Measurements from ENCODE around the gene EFCAB11. TPM values are rescaled to one million over a fixed set of nuclear protein-coding genes. Genes with fewer than 3 reads are reported as not detected.

The EFCAB11 gene
- total and polyA plus RNA-seq, 2 experiments from 2014 or later, result 7.7 to 24.6 TPM

DNA sequence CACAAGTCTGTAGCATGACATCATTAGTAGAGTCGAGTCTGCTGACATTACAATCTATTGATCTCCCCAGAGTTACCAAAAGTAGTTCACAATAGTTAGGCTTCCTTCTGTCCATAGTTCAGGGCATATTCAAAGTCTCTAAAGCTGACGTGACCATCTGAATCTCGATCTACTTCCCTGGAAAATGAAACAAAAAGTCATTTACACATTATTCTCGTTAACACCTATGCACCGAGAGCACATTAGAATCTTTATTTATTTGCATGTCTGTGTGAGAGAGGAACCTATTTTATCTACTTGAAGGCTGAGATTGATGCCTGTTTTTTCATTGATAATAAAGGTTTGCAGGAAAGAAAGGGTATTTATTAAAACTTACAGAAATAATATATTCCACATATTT is 157.4 kb downstream of the EFCAB11 start:
- no peak overlapping the region for H3K27ac Mint-ChIP-seq
- Histone ChIP-seq H3K9me2 (ENCODE audit: insufficient read depth) (peaks cover 5% of the 10 kb centered on the region; the same call in 1 of the 2 replicates), H3K4me1 (ENCODE audit: insufficient read depth) (peaks cover 15% of the 10 kb centered on the region), H4K20me1 (replicated peaks; ENCODE audit: insufficient read depth) (no peaks in the 10 kb centered on the region), H3F3A (replicated peaks; ENCODE audit: low read depth) (no peaks in the 10 kb centered on the region), H3K27me3 (ENCODE audit: insufficient read depth) (no peaks in the 10 kb centered on the region), H3K27ac (ENCODE audit: low read depth) (no peak overlapping the region), H3K4me3 (no peak overlapping the region), H3K4me2 (no peak overlapping the region), H3K79me2 (replicated peaks; ENCODE audit: insufficient read depth) (no peaks in the 10 kb centered on the region), H2AFZ (no peak overlapping the region), H3K36me3 (ENCODE audit: insufficient read depth) (no peaks in the 10 kb centered on the region)
- no peak overlapping the region for H3K4me3 Mint-ChIP-seq
- TF ChIP-seq EZH2 (IDR thresholded peaks at IDR 0.05; ENCODE audit: low read depth, unreplicated experiment) (no peak), STAT1 (IDR thresholded peaks at IDR 0.05; ENCODE audit: unreplicated experiment) (no peak), CREB1 (CRISPR knock-in tag; IDR thresholded peaks at IDR 0.05; ENCODE audit: low read depth) (no peak), JUNB (IDR thresholded peaks at IDR 0.05; ENCODE audit: unreplicated experiment) (no peak), ZNF114 (CRISPR knock-in tag; IDR thresholded peaks at IDR 0.05) (no peak)
- TF ChIP-seq, protein P1, sequence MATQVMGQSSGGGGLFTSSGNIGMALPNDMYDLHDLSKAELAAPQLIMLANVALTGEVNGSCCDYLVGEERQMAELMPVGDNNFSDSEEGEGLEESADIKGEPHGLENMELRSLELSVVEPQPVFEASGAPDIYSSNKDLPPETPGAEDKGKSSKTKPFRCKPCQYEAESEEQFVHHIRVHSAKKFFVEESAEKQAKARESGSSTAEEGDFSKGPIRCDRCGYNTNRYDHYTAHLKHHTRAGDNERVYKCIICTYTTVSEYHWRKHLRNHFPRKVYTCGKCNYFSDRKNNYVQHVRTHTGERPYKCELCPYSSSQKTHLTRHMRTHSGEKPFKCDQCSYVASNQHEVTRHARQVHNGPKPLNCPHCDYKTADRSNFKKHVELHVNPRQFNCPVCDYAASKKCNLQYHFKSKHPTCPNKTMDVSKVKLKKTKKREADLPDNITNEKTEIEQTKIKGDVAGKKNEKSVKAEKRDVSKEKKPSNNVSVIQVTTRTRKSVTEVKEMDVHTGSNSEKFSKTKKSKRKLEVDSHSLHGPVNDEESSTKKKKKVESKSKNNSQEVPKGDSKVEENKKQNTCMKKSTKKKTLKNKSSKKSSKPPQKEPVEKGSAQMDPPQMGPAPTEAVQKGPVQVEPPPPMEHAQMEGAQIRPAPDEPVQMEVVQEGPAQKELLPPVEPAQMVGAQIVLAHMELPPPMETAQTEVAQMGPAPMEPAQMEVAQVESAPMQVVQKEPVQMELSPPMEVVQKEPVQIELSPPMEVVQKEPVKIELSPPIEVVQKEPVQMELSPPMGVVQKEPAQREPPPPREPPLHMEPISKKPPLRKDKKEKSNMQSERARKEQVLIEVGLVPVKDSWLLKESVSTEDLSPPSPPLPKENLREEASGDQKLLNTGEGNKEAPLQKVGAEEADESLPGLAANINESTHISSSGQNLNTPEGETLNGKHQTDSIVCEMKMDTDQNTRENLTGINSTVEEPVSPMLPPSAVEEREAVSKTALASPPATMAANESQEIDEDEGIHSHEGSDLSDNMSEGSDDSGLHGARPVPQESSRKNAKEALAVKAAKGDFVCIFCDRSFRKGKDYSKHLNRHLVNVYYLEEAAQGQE (IDR thresholded peaks at IDR 0.05; ENCODE audit: unreplicated experiment), result no peak
- no peaks in the 10 kb centered on the region for H3K36me3 Mint-ChIP-seq (ENCODE audit: low read depth)
- H3K4me1 Mint-ChIP-seq, result peaks cover 8% of the 10 kb centered on the region
- ATAC-seq, result no peak
- DNase-seq (ENCODE audit: low spot score), result no peak
- H3K27me3 Mint-ChIP-seq (ENCODE audit: insufficient read depth, low read depth, poor library complexity), result peaks cover 2% of the 10 kb centered on the region
- H3K9me3 Mint-ChIP-seq, result no peaks in the 10 kb centered on the region

DNA sequence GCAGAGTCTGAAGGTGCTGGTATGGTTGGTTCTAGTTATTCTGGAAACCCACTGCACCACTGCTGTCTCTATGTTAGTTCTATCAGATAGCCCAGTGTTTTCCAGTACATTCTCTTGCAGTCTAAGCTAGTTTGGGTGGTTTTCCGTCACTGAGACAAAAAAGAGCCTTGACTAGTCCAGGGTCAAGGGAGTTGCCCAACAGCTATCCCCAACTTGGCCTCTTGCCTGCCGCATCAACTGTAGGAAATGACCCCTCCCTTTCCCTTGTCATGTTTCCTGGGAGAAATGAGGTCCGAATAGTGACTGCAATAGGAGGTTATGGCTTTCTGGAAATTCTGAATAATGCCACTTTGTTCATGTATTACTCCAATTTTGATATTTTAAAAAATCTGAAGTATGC is 160.4 kb downstream of the EFCAB11 start:
- Histone ChIP-seq H4K20me1 (replicated peaks; ENCODE audit: insufficient read depth) (no peaks in the 10 kb centered on the region), H3K79me2 (replicated peaks; ENCODE audit: insufficient read depth) (no peaks in the 10 kb centered on the region), H3K4me3 (no peak overlapping the region), H3K27me3 (ENCODE audit: insufficient read depth) (no peaks in the 10 kb centered on the region), H3F3A (replicated peaks; ENCODE audit: low read depth) (no peaks in the 10 kb centered on the region), H3K4me1 (ENCODE audit: insufficient read depth) (peaks cover 15% of the 10 kb centered on the region), H3K36me3 (ENCODE audit: insufficient read depth) (no peaks in the 10 kb centered on the region), H3K4me2 (no peak overlapping the region), H3K9me2 (ENCODE audit: insufficient read depth) (peaks cover 5% of the 10 kb centered on the region), H3K27ac (ENCODE audit: low read depth) (no peak overlapping the region), H2AFZ (no peak overlapping the region)
- Mint-ChIP-seq H3K27me3 (ENCODE audit: insufficient read depth, low read depth, poor library complexity) (no peaks in the 10 kb centered on the region), H3K4me3 (no peak overlapping the region), H3K9me3 (no peaks in the 10 kb centered on the region), H3K4me1 (peaks cover 13% of the 10 kb centered on the region), H3K27ac (no peak overlapping the region), H3K36me3 (ENCODE audit: low read depth) (no peaks in the 10 kb centered on the region)
- no peak for DNase-seq (ENCODE audit: low spot score)
- no peak for ATAC-seq
- TF ChIP-seq, protein P2, sequence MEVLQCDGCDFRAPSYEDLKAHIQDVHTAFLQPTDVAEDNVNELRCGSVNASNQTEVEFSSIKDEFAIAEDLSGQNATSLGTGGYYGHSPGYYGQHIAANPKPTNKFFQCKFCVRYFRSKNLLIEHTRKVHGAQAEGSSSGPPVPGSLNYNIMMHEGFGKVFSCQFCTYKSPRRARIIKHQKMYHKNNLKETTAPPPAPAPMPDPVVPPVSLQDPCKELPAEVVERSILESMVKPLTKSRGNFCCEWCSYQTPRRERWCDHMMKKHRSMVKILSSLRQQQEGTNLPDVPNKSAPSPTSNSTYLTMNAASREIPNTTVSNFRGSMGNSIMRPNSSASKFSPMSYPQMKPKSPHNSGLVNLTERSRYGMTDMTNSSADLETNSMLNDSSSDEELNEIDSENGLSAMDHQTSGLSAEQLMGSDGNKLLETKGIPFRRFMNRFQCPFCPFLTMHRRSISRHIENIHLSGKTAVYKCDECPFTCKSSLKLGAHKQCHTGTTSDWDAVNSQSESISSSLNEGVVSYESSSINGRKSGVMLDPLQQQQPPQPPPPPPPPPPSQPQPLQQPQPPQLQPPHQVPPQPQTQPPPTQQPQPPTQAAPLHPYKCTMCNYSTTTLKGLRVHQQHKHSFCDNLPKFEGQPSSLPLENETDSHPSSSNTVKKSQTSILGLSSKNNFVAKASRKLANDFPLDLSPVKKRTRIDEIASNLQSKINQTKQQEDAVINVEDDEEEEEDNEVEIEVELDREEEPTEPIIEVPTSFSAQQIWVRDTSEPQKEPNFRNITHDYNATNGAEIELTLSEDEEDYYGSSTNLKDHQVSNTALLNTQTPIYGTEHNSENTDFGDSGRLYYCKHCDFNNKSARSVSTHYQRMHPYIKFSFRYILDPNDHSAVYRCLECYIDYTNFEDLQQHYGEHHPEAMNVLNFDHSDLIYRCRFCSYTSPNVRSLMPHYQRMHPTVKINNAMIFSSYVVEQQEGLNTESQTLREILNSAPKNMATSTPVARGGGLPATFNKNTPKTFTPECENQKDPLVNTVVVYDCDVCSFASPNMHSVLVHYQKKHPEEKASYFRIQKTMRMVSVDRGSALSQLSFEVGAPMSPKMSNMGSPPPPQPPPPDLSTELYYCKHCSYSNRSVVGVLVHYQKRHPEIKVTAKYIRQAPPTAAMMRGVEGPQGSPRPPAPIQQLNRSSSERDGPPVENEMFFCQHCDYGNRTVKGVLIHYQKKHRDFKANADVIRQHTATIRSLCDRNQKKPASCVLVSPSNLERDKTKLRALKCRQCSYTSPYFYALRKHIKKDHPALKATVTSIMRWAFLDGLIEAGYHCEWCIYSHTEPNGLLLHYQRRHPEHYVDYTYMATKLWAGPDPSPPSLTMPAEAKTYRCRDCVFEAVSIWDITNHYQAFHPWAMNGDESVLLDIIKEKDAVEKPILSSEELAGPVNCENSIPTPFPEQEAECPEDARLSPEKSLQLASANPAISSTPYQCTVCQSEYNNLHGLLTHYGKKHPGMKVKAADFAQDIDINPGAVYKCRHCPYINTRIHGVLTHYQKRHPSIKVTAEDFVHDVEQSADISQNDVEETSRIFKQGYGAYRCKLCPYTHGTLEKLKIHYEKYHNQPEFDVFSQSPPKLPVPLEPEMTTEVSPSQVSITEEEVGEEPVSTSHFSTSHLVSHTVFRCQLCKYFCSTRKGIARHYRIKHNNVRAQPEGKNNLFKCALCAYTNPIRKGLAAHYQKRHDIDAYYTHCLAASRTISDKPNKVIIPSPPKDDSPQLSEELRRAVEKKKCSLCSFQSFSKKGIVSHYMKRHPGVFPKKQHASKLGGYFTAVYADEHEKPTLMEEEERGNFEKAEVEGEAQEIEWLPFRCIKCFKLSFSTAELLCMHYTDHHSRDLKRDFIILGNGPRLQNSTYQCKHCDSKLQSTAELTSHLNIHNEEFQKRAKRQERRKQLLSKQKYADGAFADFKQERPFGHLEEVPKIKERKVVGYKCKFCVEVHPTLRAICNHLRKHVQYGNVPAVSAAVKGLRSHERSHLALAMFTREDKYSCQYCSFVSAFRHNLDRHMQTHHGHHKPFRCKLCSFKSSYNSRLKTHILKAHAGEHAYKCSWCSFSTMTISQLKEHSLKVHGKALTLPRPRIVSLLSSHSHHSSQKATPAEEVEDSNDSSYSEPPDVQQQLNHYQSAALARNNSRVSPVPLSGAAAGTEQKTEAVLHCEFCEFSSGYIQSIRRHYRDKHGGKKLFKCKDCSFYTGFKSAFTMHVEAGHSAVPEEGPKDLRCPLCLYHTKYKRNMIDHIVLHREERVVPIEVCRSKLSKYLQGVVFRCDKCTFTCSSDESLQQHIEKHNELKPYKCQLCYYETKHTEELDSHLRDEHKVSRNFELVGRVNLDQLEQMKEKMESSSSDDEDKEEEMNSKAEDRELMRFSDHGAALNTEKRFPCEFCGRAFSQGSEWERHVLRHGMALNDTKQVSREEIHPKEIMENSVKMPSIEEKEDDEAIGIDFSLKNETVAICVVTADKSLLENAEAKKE (CRISPR knock-in tag; IDR thresholded peaks at IDR 0.05), result no peak
- TF ChIP-seq STAT1 (IDR thresholded peaks at IDR 0.05; ENCODE audit: unreplicated experiment) (no peak), ZNF331 (CRISPR knock-in tag; IDR thresholded peaks at IDR 0.05; ENCODE audit: low read depth) (no peak), EZH2phosphoT487 (IDR thresholded peaks at IDR 0.05; ENCODE audit: unreplicated experiment) (no peak), EZH2 (IDR thresholded peaks at IDR 0.05; ENCODE audit: low read depth, unreplicated experiment) (no peak)
- TF ChIP-seq, protein P3, sequence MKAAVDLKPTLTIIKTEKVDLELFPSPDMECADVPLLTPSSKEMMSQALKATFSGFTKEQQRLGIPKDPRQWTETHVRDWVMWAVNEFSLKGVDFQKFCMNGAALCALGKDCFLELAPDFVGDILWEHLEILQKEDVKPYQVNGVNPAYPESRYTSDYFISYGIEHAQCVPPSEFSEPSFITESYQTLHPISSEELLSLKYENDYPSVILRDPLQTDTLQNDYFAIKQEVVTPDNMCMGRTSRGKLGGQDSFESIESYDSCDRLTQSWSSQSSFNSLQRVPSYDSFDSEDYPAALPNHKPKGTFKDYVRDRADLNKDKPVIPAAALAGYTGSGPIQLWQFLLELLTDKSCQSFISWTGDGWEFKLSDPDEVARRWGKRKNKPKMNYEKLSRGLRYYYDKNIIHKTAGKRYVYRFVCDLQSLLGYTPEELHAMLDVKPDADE (IDR thresholded peaks at IDR 0.05), result no peak

All from GM23338 (cell line).